CD4-positive, alpha-beta T cell (primary cell): ENCODE data around the gene ZNF446. TPM values are rescaled to one million over a fixed set of nuclear protein-coding genes. Genes with fewer than 3 reads are reported as not detected.
"Not testable (repeated sequence)": the region's sequence is repeated elsewhere in the genome, so short reads cannot be mapped to it uniquely, and the experiment has no call there.

Experiments used
- ATAC-seq: fragments of 200-7000 bp; cut with Tn5 transposase; one replicate; pipeline ENCODE4 v1.10.0; 2022; ENCODE audit warnings: mild to moderate bottlenecking; ENCODE audit not compliant: poor library complexity
- CTCF ChIA-PET: fragments of 350-600 bp; sonication (Branson Sonifier 250); formaldehyde crosslinking; loops from one replicate; lab custom pipeline; 2021; ENCODE audit warnings: antibody characterized with exemption, inconsistent platforms; lab: Charles Lee
- POLR2A ChIA-PET: fragments of 350-600 bp; sonication (Branson Sonifier 250); formaldehyde crosslinking; loops from one replicate; lab custom pipeline; 2021; ENCODE audit warnings: antibody characterized with exemption, inconsistent platforms; lab: Charles Lee
- DNase-seq, 14 experiments: peaks; one replicate each; pipeline ENCODE4 v3.0.0-alpha.2; 2013 to 2020; ENCODE audit warnings: mixed read lengths in 2 of 14
- H3K27ac ChIP-seq, 2 donors: one replicate each; pipeline versions ENCODE4 v1.5.1 to v1.7.0; 2013; ENCODE audit warnings: low read length in 2 of 2, low read depth in 1 of 2, mild to moderate bottlenecking in 1 of 2
- H3K27me3 ChIP-seq, 2 experiments: 1 replicate in 1 of 2; 2 replicates in 1 of 2; pipeline versions ENCODE4 v1.6.1 to v1.7.0; 2013; ENCODE audit warnings: low read length in 2 of 2, control low read depth in 1 of 2, mild to moderate bottlenecking in 1 of 2, moderate library complexity in 1 of 2; ENCODE audit not compliant: insufficient read depth in 2 of 2, control insufficient read depth in 1 of 2
- H3K36me3 ChIP-seq: one replicate; pipeline ENCODE4 v1.6.1; 2013; ENCODE audit warnings: low read length, control low read depth; ENCODE audit not compliant: insufficient read depth
- H3K4me1 ChIP-seq: one replicate; pipeline ENCODE4 v1.6.1; 2013; ENCODE audit warnings: low read length, control low read depth; ENCODE audit not compliant: insufficient read depth
- H3K4me3 ChIP-seq: one replicate; pipeline ENCODE4 v1.5.1; 2013; ENCODE audit warnings: mild to moderate bottlenecking, low read length, moderate library complexity
- H3K9me3 ChIP-seq, 2 experiments: 1 replicate in 1 of 2; 2 replicates in 1 of 2; pipeline versions ENCODE4 v1.6.1 to v1.7.0; 2013; ENCODE audit warnings: low read length in 2 of 2, mild to moderate bottlenecking in 2 of 2, control low read depth in 1 of 2, moderate library complexity in 1 of 2; ENCODE audit not compliant: control insufficient read depth in 1 of 2, insufficient read depth in 1 of 2
- H3K27ac Mint-ChIP-seq: one replicate; pipeline ENCODE4 v1.8.0; 2020; ENCODE audit warnings: mixed read lengths
- H3K27me3 Mint-ChIP-seq: one replicate; pipeline ENCODE4 v1.8.0; 2021; ENCODE audit warnings: mixed read lengths
- H3K36me3 Mint-ChIP-seq: one replicate; pipeline ENCODE4 v1.8.0; 2021; ENCODE audit warnings: low read depth, mixed read lengths
- H3K4me1 Mint-ChIP-seq: one replicate; pipeline ENCODE4 v1.8.0; 2021; ENCODE audit warnings: low read depth, mixed read lengths
- H3K4me3 Mint-ChIP-seq: one replicate; pipeline ENCODE4 v1.8.0; 2020; ENCODE audit warnings: mild to moderate bottlenecking, mixed read lengths
- H3K9me3 Mint-ChIP-seq: one replicate; pipeline ENCODE4 v1.8.0; 2020; ENCODE audit warnings: mixed read lengths
- CTCF ChIP-seq: fragments of 200-600 bp; IDR thresholded peaks from one replicate; pipeline ENCODE4 v1.8.0; 2022; ENCODE audit warnings: antibody characterized with exemption, mild to moderate bottlenecking
- intact Hi-C, 2 experiments: fragments of 100-400 bp; cut with DNase I in 1 of 2; cut with micrococcal nuclease in 1 of 2; formaldehyde crosslinking; loops; one replicate each; pipeline versions ENCODE4 v1.15.1 to v1.9.0; 2023 to 2025; cut with DNase I, micrococcal nuclease
- total RNA-seq, 174 experiments: library from RNA in 2 of 174; stranded (reverse) in 2 of 174; gene quantifications; one replicate each; pipeline ENCODE4 v1.2.3 and lab custom pipeline; 2021 to 2026

ZNF446 gene
- total RNA-seq, 2 experiments from 2014 or later = 13.6 to 14.6 TPM

GRCh38 chr19:58448860-58449259 lies 27.3 kb upstream of the ZNF446 start:
- peaks cover 17% of the 10 kb centered on the region for H3K4me1 Mint-ChIP-seq
- H3K36me3 Mint-ChIP-seq = peaks cover 17% of the 10 kb centered on the region
- H3K36me3 ChIP-seq, H3K27ac Mint-ChIP-seq, H3K4me3 Mint-ChIP-seq, H3K9me3 Mint-ChIP-seq, POLR2A ChIA-PET, DNase-seq, H3K27ac ChIP-seq, ATAC-seq, H3K4me3 ChIP-seq, CTCF ChIA-PET, intact Hi-C loops: not testable (repeated sequence)
- peaks cover 15% of the 10 kb centered on the region for H3K4me1 ChIP-seq
- H3K27me3 ChIP-seq = peaks cover 9 to 16% of the 10 kb centered on the region in 2 experiments
- H3K9me3 ChIP-seq = peaks cover 7 to 14% of the 10 kb centered on the region in 2 experiments
- H3K27me3 Mint-ChIP-seq = peaks cover 42% of the 10 kb centered on the region

DNA sequence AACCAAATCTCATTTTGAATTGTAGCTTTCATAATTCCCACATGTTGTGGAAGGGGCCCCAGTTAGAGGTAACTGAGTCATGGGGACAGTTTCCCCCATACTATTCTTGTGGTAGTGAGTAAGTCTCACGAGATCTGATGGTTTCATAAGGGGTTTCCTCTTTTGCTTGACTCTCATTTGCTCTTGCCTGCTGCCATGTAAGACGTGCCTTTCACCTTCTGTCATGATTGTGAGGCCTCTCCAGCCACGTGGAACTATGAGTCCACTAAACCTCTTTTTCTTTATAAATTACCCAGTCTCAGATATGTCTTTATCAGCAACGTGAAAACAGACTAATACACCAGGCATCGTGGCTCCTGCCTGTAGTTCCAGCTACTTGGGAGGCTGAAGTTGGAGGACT lies 26.2 kb upstream of the ZNF446 start:
- intact Hi-C loops = loop anchor here in 1 of 2 experiments (2.0 to 5.0 kb wide), 2 partner anchors 41 to 143 kb away; partner anchors contain the start of genes ERVK3-1 and ZNF584
- H3K27ac ChIP-seq, ATAC-seq, POLR2A ChIA-PET, H3K27ac Mint-ChIP-seq, DNase-seq, H3K9me3 Mint-ChIP-seq, H3K4me3 ChIP-seq: not testable (repeated sequence)
- Mint-ChIP-seq H3K27me3 (peaks cover 31% of the 10 kb centered on the region), H3K4me1 (peaks cover 21% of the 10 kb centered on the region), H3K36me3 (peaks cover 26% of the 10 kb centered on the region), H3K4me3 (peak overlapping the region; percentile 38)
- Histone ChIP-seq H3K4me1 (peaks cover 15% of the 10 kb centered on the region), H3K27me3 (peaks cover 9 to 16% of the 10 kb centered on the region in 2 experiments), H3K36me3 (peaks cover 10% of the 10 kb centered on the region), H3K9me3 (peaks cover 7 to 14% of the 10 kb centered on the region in 2 experiments)
- CTCF ChIA-PET = interaction anchor here (0.6 to 2.6 kb wide), 2 partner anchors 9 to 70 kb away, joined by 3 to 10 read pairs; partner anchors contain the start of gene ZBTB45

DNA sequence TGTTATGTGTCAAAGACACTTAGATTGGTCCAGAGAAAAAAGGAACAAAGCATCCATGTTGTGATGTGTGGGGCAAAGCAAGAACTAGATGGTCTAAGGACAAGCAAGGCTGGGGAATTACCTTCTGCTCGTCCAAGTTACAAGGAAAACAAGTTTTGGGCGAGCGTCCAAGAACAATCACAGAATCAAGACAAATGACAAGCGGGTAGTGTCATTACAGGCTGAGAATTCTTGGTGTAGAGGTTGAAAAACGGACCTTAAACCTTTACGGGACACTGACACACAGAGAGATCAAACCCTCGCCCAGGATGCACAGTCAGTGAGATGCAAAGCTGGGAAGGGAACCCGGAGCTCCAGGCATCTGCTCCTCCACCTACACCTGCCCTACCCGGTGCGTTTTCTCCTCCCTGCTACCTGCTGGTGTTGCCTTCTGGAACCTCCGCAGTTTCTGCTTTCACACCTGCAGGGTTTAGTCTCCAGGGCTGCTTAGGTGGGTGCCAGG lies 25.2 kb upstream of the ZNF446 start:
- H3K27me3 ChIP-seq = peaks cover 9 to 16% of the 10 kb centered on the region in 2 experiments
- TF ChIP-seq CTCF = no peak
- no peak overlapping the region for H3K27ac ChIP-seq
- ChIA-PET POLR2A (interaction anchor here (0.5 to 1.5 kb wide), 10 partner anchors 11 to 681 kb away, joined by 3 to 24 read pairs (median 4); partner anchors contain the start of genes TRIM28, ZNF132, ZNF497 and ZNF552), CTCF (interaction anchor here (1.1 to 2.6 kb wide), 2 partner anchors 63 to 69 kb away, joined by 3 to 10 read pairs; partner anchors contain the start of gene ZBTB45)
- ATAC-seq (peak; percentile 15), DNase-seq (no peak)
- intact Hi-C loops = loop anchor here (1.0 to 5.0 kb wide), 5 partner anchors 11 to 144 kb away; partner anchors contain the start of genes ZNF132 (in 2 of the 2), ZNF584 (in 2 of the 2) and ERVK3-1 (in 1 of the 2)
- peaks cover 10% of the 10 kb centered on the region for H3K36me3 ChIP-seq
- H3K4me1 ChIP-seq = peaks cover 15% of the 10 kb centered on the region
- peak overlapping the region; percentile 85 for H3K4me3 Mint-ChIP-seq
- H3K4me3 ChIP-seq = peak overlapping the region; percentile 66
- H3K36me3 Mint-ChIP-seq = peaks cover 26% of the 10 kb centered on the region
- peaks cover 4% of the 10 kb centered on the region for H3K9me3 Mint-ChIP-seq
- peaks cover 21% of the 10 kb centered on the region for H3K4me1 Mint-ChIP-seq
- H3K27me3 Mint-ChIP-seq = peaks cover 28% of the 10 kb centered on the region
- H3K27ac Mint-ChIP-seq = peak overlapping the region; percentile 63
- H3K9me3 ChIP-seq = peaks cover 7 to 14% of the 10 kb centered on the region in 2 experiments
